ENCODE data around the gene HRH3.

DNA sequence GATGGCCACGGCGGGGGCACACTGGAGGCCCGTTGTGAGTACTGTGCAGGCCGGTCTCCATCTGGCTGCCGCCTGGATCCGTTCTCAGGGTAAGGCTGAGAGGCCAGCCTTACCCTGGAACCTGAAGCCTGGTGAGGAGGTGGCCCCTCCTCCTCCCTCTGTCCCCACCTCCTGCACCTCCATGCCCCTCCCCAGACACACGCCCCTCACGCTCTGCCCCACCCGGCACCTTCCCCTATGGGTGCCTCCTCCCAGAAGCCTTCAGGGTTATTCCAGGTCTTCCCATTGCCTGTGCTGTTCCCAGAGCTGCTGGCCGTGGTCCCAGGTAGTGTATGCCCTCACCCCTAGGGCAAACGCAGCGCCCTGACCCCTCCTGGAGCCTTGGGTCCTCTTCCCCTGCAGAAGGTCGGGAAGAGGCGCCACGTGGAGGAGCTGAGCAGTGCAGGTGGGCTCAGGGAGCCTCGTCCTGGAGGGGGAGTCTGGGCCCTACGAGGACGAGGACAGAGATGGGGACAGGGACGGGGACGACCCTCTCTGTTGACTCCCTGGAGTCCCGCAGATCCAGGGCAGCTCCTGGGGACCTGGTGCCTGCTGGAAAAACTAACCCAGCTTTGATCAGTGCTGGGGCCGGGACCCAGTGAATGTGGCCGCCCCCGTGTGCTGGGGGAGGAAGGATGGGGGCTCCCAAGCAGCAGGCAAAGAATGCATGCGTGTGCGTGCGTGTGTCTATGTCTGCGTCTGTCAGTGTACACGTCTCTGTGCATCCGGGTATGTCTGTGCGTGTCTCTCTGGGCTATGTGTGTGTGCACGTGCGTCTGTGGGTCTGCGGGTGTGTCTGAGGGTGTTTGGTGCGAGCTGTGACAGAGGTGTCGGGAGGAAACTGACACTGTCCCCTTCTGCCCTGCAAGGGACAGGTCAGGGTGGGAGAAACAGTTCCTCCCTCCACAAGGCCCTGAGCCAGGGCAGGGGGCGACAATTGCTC is 8.2 kb upstream of the HRH3 start:
- TF ChIP-seq, protein P1, sequence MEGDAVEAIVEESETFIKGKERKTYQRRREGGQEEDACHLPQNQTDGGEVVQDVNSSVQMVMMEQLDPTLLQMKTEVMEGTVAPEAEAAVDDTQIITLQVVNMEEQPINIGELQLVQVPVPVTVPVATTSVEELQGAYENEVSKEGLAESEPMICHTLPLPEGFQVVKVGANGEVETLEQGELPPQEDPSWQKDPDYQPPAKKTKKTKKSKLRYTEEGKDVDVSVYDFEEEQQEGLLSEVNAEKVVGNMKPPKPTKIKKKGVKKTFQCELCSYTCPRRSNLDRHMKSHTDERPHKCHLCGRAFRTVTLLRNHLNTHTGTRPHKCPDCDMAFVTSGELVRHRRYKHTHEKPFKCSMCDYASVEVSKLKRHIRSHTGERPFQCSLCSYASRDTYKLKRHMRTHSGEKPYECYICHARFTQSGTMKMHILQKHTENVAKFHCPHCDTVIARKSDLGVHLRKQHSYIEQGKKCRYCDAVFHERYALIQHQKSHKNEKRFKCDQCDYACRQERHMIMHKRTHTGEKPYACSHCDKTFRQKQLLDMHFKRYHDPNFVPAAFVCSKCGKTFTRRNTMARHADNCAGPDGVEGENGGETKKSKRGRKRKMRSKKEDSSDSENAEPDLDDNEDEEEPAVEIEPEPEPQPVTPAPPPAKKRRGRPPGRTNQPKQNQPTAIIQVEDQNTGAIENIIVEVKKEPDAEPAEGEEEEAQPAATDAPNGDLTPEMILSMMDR (IDR thresholded peaks at IDR 0.05; ENCODE audit: insufficient read depth, low read depth, low read length): no peak
- no peak for TF ChIP-seq EZH2 (IDR thresholded peaks at IDR 0.05; ENCODE audit: insufficient read depth, low read length)

Data from astrocyte (in vitro differentiated cells and primary cell).